Fibroblast of lung (primary cell): Measurements from ENCODE around the gene AATK. TPM values are rescaled to one million over a fixed set of nuclear protein-coding genes. Genes with fewer than 3 reads are reported as not detected.
A peak's percentile ranks its signal among the peaks of the same experiment; 100 is the strongest.

Experiments used
- DNase-seq, 2 donors: peaks; one replicate each; pipeline versions ENCODE4 v3.0.0 to v3.0.0-alpha.2; 2010; ENCODE audit warnings: low read depth in 2 of 2
- H2AFZ ChIP-seq: 2 replicates; pipeline ENCODE4 v1.5.1; 2012; ENCODE audit warnings: low read length, control low read depth, inconsistent platforms
- H3K27ac ChIP-seq: 2 replicates; pipeline ENCODE4 v1.5.1; 2011; ENCODE audit warnings: low read length, control low read depth; ENCODE audit not compliant: insufficient read depth
- H3K27me3 ChIP-seq: 2 replicates; pipeline ENCODE4 v1.5.1; 2011; ENCODE audit warnings: mild to moderate bottlenecking, low read length; ENCODE audit not compliant: control insufficient read depth, insufficient read depth
- H3K36me3 ChIP-seq: 2 replicates; pipeline ENCODE4 v1.5.1; 2011; ENCODE audit warnings: low read length; ENCODE audit not compliant: control insufficient read depth, insufficient read depth
- H3K4me1 ChIP-seq: 2 replicates; pipeline ENCODE4 v1.5.1; 2011; ENCODE audit warnings: low read length; ENCODE audit not compliant: control insufficient read depth, insufficient read depth; ENCODE audit errors: extremely low read depth
- H3K4me2 ChIP-seq: 2 replicates; pipeline ENCODE4 v1.5.1; 2011; ENCODE audit warnings: low read length, control low read depth; ENCODE audit not compliant: insufficient read depth; ENCODE audit errors: extremely low read depth
- H3K4me3 ChIP-seq, 4 experiments: fragments of 200-600 bp in 1 of 4; sonication (generic) in 1 of 4; replicated peaks in 1 of 4; 2 replicates each; pipeline ENCODE4 v1.5.1; 2011 to 2016; ENCODE audit warnings: low read length in 4 of 4, low read depth in 3 of 4, mild to moderate bottlenecking in 3 of 4, control low read depth in 2 of 4, inconsistent platforms in 1 of 4, mixed read lengths in 1 of 4; ENCODE audit not compliant: insufficient read depth in 1 of 4; ENCODE audit errors: control extremely low read depth in 1 of 4
- H3K79me2 ChIP-seq: 2 replicates; pipeline ENCODE4 v1.5.1; 2012; ENCODE audit warnings: mild to moderate bottlenecking, low read length, inconsistent platforms; ENCODE audit not compliant: control insufficient read depth, insufficient read depth
- H3K9ac ChIP-seq: 2 replicates; pipeline ENCODE4 v1.5.1; 2011; ENCODE audit warnings: mild to moderate bottlenecking, low read length, control low read depth; ENCODE audit not compliant: insufficient read depth
- H3K9me3 ChIP-seq: 2 replicates; pipeline ENCODE4 v1.5.1; 2012; ENCODE audit warnings: low read depth, low read length; ENCODE audit not compliant: control insufficient read depth, insufficient read depth
- H4K20me1 ChIP-seq: 2 replicates; pipeline ENCODE4 v1.5.1; 2011; ENCODE audit warnings: low read length; ENCODE audit not compliant: control insufficient read depth, insufficient read depth; ENCODE audit errors: extremely low read depth
- EZH2 ChIP-seq: IDR thresholded peaks from 2 replicates; pipeline ENCODE4 v1.5.1; 2012; ENCODE audit warnings: low read length, control low read depth, mild to moderate bottlenecking; ENCODE audit errors: missing control alignments
- polyA plus RNA-seq, 2 donors: library from polyadenylated mRNA; depleted of rRNA in 1 of 2; stranded (reverse) in 1 of 2; unstranded in 1 of 2; fragments of >200 nt; gene quantifications; 2 replicates each; pipeline ENCODE4 v1.2.1, GENCODE V29; 2011 to 2012; ENCODE audit warnings: missing spikeins in 1 of 2
- total RNA-seq: library from RNA; depleted of rRNA; stranded (reverse); fragments of >200 nt; gene quantifications from 2 replicates; pipeline ENCODE4 v1.2.1, GENCODE V29; 2014
- TF ChIP-seq, protein P1 (sequence below), 2 donors: IDR thresholded peaks in 1 of 2; conservative IDR thresholded peaks in 1 of 2; 1 replicate in 1 of 2; 2 replicates in 1 of 2; pipeline ENCODE4 v1.5.1; 2011 to 2012; ENCODE audit warnings: low read length in 2 of 2, control low read depth in 1 of 2, inconsistent platforms in 1 of 2, low read depth in 1 of 2, mild to moderate bottlenecking in 1 of 2

AATK gene
- total and polyA plus RNA-seq, 2 donors (not counting 1 experiment from before 2014, with no cell fraction given), result 0.16 to 0.50 TPM

DNA sequence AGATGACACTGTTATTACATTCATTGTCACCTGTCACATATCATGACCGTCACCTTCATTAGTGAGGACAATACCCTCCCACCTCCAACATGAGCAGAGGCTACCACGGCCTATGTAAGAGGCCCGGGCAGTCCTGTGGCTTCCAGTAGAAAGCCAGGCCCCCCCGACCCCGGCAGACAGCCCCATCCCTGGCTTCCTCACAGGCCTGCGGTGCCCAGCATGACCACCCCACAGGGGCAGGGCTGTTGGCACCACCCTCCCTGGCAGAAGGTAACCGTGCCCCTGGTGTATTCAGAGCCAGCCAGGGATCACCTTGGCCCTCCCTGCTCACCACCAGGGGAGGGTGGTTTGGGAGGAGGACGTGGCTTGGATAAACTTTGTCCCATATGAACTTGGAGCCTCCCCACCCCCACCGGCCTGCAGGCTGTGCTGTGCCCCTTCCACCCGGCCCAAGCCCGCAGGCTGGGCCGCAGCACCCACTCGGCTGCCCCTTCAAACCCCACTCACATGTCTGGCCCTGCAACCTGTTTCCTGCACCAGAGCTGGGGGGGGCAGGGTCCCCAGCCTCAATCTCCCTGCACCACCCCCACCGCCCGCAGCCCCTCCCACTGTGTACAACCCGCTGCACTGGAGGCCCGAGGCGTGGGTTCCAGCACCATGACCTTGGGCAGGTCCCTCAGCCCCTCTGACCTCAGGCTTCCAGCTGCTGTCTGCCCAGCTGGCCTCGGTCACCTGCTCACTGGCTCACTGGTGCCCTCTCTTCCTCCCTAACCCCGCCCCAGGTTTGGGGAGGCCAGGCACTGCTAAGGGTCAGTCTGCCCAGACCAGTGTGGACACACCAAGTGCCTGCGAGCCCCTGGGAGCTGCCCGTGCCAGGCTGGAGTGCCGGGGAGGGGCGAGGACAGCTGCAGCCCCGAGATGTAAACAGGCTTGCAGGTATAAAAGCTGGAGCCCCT, 12.4 kb upstream of the AATK start:
- DNase-seq, result no peak
- no peak overlapping the region for H2AFZ ChIP-seq
- H3K79me2 ChIP-seq, result no peaks in the 10 kb centered on the region
- no peaks in the 10 kb centered on the region for H3K4me1 ChIP-seq
- H3K4me3 ChIP-seq, result no peak overlapping the region
- no peaks in the 10 kb centered on the region for H3K27me3 ChIP-seq
- no peak overlapping the region for H3K27ac ChIP-seq
- no peak overlapping the region for H3K9ac ChIP-seq
- TF ChIP-seq, protein P1, sequence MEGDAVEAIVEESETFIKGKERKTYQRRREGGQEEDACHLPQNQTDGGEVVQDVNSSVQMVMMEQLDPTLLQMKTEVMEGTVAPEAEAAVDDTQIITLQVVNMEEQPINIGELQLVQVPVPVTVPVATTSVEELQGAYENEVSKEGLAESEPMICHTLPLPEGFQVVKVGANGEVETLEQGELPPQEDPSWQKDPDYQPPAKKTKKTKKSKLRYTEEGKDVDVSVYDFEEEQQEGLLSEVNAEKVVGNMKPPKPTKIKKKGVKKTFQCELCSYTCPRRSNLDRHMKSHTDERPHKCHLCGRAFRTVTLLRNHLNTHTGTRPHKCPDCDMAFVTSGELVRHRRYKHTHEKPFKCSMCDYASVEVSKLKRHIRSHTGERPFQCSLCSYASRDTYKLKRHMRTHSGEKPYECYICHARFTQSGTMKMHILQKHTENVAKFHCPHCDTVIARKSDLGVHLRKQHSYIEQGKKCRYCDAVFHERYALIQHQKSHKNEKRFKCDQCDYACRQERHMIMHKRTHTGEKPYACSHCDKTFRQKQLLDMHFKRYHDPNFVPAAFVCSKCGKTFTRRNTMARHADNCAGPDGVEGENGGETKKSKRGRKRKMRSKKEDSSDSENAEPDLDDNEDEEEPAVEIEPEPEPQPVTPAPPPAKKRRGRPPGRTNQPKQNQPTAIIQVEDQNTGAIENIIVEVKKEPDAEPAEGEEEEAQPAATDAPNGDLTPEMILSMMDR (conservative IDR thresholded peaks at IDR 0.05 in 1 of 2, IDR thresholded peaks at IDR 0.05 in 1 of 2; ENCODE audit: low read depth in 1 of 2, low read length in 2 of 2), result no peak
- no peak for TF ChIP-seq EZH2
- no peaks in the 10 kb centered on the region for H3K9me3 ChIP-seq
- H4K20me1 ChIP-seq, result no peaks in the 10 kb centered on the region
- H3K4me2 ChIP-seq, result no peak overlapping the region
- no peaks in the 10 kb centered on the region for H3K36me3 ChIP-seq

- no peaks in the 10 kb centered on the region for H3K79me2 ChIP-seq
- H3K36me3 ChIP-seq, result no peaks in the 10 kb centered on the region
- H3K4me2 ChIP-seq, result no peak overlapping the region
- peak in 1 of 2 donors; percentile 14 for DNase-seq
- no peak overlapping the region for H2AFZ ChIP-seq
- H3K27ac ChIP-seq, result no peak overlapping the region
- no peaks in the 10 kb centered on the region for H3K4me1 ChIP-seq
- no peak for TF ChIP-seq EZH2
- TF ChIP-seq, protein P1 (conservative IDR thresholded peaks at IDR 0.05 in 1 of 2, IDR thresholded peaks at IDR 0.05 in 1 of 2; ENCODE audit: low read depth in 1 of 2, low read length in 2 of 2), result peak in 1 of 2 donors; percentile 14
- H3K9me3 ChIP-seq, result no peaks in the 10 kb centered on the region
- H4K20me1 ChIP-seq, result no peaks in the 10 kb centered on the region
- H3K4me3 ChIP-seq, result no peak overlapping the region
- no peak overlapping the region for H3K9ac ChIP-seq
- H3K27me3 ChIP-seq, result no peaks in the 10 kb centered on the region
Observed at GRCh38 chr17:81176666-81177065, 10.6 kb upstream of the AATK start.

DNA sequence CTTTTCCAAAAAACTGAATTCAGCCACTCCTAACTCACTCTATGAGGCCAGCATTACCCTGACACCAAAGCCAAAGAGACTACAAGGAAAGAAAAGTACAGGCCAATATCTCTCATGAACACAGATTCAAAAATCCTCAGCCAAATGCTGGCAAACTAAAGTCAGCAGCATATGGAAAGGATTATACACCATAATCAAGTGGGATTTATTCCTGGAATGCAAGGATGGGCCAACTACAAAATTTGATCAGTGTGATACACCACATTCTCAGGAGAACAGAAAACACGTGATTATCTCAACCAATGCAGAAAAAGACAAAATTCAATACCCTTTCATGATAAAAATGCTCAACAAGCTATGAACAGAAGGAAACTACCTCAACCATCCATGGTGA, 7.7 kb upstream of the AATK start:
- no peak for DNase-seq

More for the DNA sequence above, 7.7 kb upstream of the AATK start:
- H3K27me3 ChIP-seq, result no peaks in the 10 kb centered on the region
- H3K79me2 ChIP-seq, result no peaks in the 10 kb centered on the region
- H3K9ac ChIP-seq, result no peak overlapping the region
- TF ChIP-seq, protein P1 (conservative IDR thresholded peaks at IDR 0.05 in 1 of 2, IDR thresholded peaks at IDR 0.05 in 1 of 2; ENCODE audit: low read depth in 1 of 2, low read length in 2 of 2), result no peak
- no peak for TF ChIP-seq EZH2
- no peaks in the 10 kb centered on the region for H3K36me3 ChIP-seq
- H3K9me3 ChIP-seq, result no peaks in the 10 kb centered on the region
- no peak overlapping the region for H2AFZ ChIP-seq
- H3K4me3 ChIP-seq, result no peak overlapping the region
- H3K4me1 ChIP-seq, result no peaks in the 10 kb centered on the region
- H4K20me1 ChIP-seq, result no peaks in the 10 kb centered on the region
- H3K27ac ChIP-seq, result no peak overlapping the region
- H3K4me2 ChIP-seq, result no peak overlapping the region
